Astrocyte (in vitro differentiated cells and primary cell): ENCODE results near the gene CUEDC1. TPM values are rescaled to one million over a fixed set of nuclear protein-coding genes. Genes with fewer than 3 reads are reported as not detected.
A peak's percentile ranks its signal among the peaks of the same experiment; 100 is the strongest.

ENCODE experiments used
- DNase-seq: peaks from one replicate; pipeline ENCODE4 v3.0.0-alpha.2; 2010; ENCODE audit warnings: low read depth
- FAIRE-seq: peaks from 2 replicates; lab custom pipeline; 2011; peaks lifted over from hg19 to GRCh38; lab: Jason Lieb, UNC
- H2AFZ ChIP-seq: 2 replicates; pipeline ENCODE4 v1.6.0; 2012; ENCODE audit warnings: low read depth, low read length, inconsistent platforms
- H3K27ac ChIP-seq: 2 replicates; pipeline ENCODE4 v1.5.1; 2011; ENCODE audit warnings: low read depth, low read length, inconsistent platforms
- H3K27me3 ChIP-seq: 2 replicates; pipeline ENCODE4 v1.6.0; 2011; ENCODE audit warnings: low read length, inconsistent platforms; ENCODE audit not compliant: insufficient read depth
- H3K36me3 ChIP-seq: 2 replicates; pipeline ENCODE4 v1.5.1; 2011; ENCODE audit warnings: low read length, inconsistent platforms; ENCODE audit not compliant: insufficient read depth
- H3K4me1 ChIP-seq: 2 replicates; pipeline ENCODE4 v1.5.1; 2011; ENCODE audit warnings: low read length, inconsistent platforms; ENCODE audit not compliant: insufficient read depth
- H3K4me2 ChIP-seq: 2 replicates; pipeline ENCODE4 v1.6.0; 2012; ENCODE audit warnings: low read length, inconsistent platforms
- H3K4me3 ChIP-seq: 2 replicates; pipeline ENCODE4 v1.5.1; 2011; ENCODE audit warnings: low read depth, mild to moderate bottlenecking, low read length, inconsistent platforms; ENCODE audit not compliant: insufficient read depth
- H3K79me2 ChIP-seq: 2 replicates; pipeline ENCODE4 v1.6.0; 2012; ENCODE audit warnings: mild to moderate bottlenecking, low read length, inconsistent platforms; ENCODE audit not compliant: insufficient read depth
- H3K9ac ChIP-seq: 2 replicates; pipeline ENCODE4 v1.6.0; 2012; ENCODE audit warnings: mild to moderate bottlenecking, low read length, inconsistent platforms
- H3K9me3 ChIP-seq: 2 replicates; pipeline ENCODE4 v1.5.1; 2012; ENCODE audit warnings: low read depth, mild to moderate bottlenecking, low read length, inconsistent platforms; ENCODE audit not compliant: insufficient read depth
- H4K20me1 ChIP-seq: 2 replicates; pipeline ENCODE4 v1.6.0; 2012; ENCODE audit warnings: low read length, inconsistent platforms; ENCODE audit not compliant: insufficient read depth
- H3K27ac Mint-ChIP-seq: one replicate; pipeline ENCODE4 v1.8.0; 2021; ENCODE audit warnings: mild to moderate bottlenecking, mixed read lengths; ENCODE audit not compliant: unreplicated experiment
- H3K27me3 Mint-ChIP-seq: one replicate; pipeline ENCODE4 v1.8.0; 2021; ENCODE audit warnings: low read depth, mixed read lengths; ENCODE audit not compliant: unreplicated experiment
- H3K36me3 Mint-ChIP-seq: one replicate; pipeline ENCODE4 v1.8.0; 2021; ENCODE audit warnings: low read depth, mixed read lengths; ENCODE audit not compliant: unreplicated experiment
- H3K4me1 Mint-ChIP-seq: one replicate; pipeline ENCODE4 v1.8.0; 2021; ENCODE audit warnings: low read depth, mixed read lengths; ENCODE audit not compliant: unreplicated experiment
- H3K4me3 Mint-ChIP-seq: one replicate; pipeline ENCODE4 v1.8.0; 2021; ENCODE audit warnings: mild to moderate bottlenecking, moderate library complexity, mixed read lengths; ENCODE audit not compliant: unreplicated experiment
- H3K9me3 Mint-ChIP-seq: one replicate; pipeline ENCODE4 v1.8.0; 2021; ENCODE audit warnings: mild to moderate bottlenecking, mixed read lengths; ENCODE audit not compliant: unreplicated experiment
- CTCF ChIP-seq: IDR thresholded peaks from 2 replicates; pipeline ENCODE4 v1.5.1; 2011; ENCODE audit warnings: low read depth, mild to moderate bottlenecking, inconsistent platforms, low read length, moderate library complexity; ENCODE audit not compliant: insufficient read depth
- EZH2 ChIP-seq: IDR thresholded peaks from 2 replicates; pipeline ENCODE4 v1.6.1; 2012; ENCODE audit warnings: mild to moderate bottlenecking, low read length, inconsistent platforms; ENCODE audit not compliant: insufficient read depth
- total RNA-seq: library from RNA; stranded (reverse); gene quantifications from 2 replicates; pipeline ENCODE4 v1.2.1, GENCODE V29; 2021

The CUEDC1 gene
- total RNA-seq, 1 donor from 2014 or later: 43.7 TPM

GRCh38 chr17:57906910-57907309 lies 48.3 kb downstream of the CUEDC1 start:
- Mint-ChIP-seq H3K9me3 (no peaks in the 10 kb centered on the region), H3K4me3 (no peak overlapping the region), H3K4me1 (peaks cover 35% of the 10 kb centered on the region), H3K36me3 (peaks cover 2% of the 10 kb centered on the region), H3K27me3 (no peaks in the 10 kb centered on the region), H3K27ac (peak overlapping the region; percentile 67)
- Histone ChIP-seq H3K27me3 (no peaks in the 10 kb centered on the region), H3K9me3 (no peaks in the 10 kb centered on the region), H3K79me2 (peaks cover 26% of the 10 kb centered on the region), H4K20me1 (peaks cover 34% of the 10 kb centered on the region), H2AFZ (no peak overlapping the region), H3K4me2 (no peak overlapping the region), H3K27ac (no peak overlapping the region), H3K4me1 (peaks cover 20% of the 10 kb centered on the region), H3K9ac (no peak overlapping the region), H3K36me3 (no peaks in the 10 kb centered on the region), H3K4me3 (no peak overlapping the region)
- TF ChIP-seq EZH2 (no peak), CTCF (peak; percentile 3)
- DNase-seq: no peak
- FAIRE-seq: no peak

GRCh38 chr17:57905875-57906455 lies 49.2 kb downstream of the CUEDC1 start:
- Histone ChIP-seq H3K27ac (no peak overlapping the region), H3K4me3 (no peak overlapping the region), H3K79me2 (peaks cover 26% of the 10 kb centered on the region), H3K4me2 (no peak overlapping the region), H3K9ac (no peak overlapping the region), H3K36me3 (no peaks in the 10 kb centered on the region), H3K9me3 (no peaks in the 10 kb centered on the region), H4K20me1 (peaks cover 25% of the 10 kb centered on the region), H3K4me1 (peaks cover 20% of the 10 kb centered on the region), H3K27me3 (no peaks in the 10 kb centered on the region), H2AFZ (no peak overlapping the region)
- Mint-ChIP-seq H3K27me3 (no peaks in the 10 kb centered on the region), H3K4me3 (no peak overlapping the region), H3K36me3 (peaks cover 7% of the 10 kb centered on the region), H3K4me1 (peaks cover 37% of the 10 kb centered on the region), H3K9me3 (no peaks in the 10 kb centered on the region), H3K27ac (no peak overlapping the region)
- FAIRE-seq (no peak), DNase-seq (no peak)
- no peak for TF ChIP-seq EZH2
- no peak for TF ChIP-seq CTCF

- Mint-ChIP-seq H3K4me1 (peaks cover 51% of the 10 kb centered on the region), H3K27me3 (no peaks in the 10 kb centered on the region), H3K9me3 (no peaks in the 10 kb centered on the region), H3K4me3 (peak overlapping the region; percentile 61), H3K36me3 (peaks cover 7% of the 10 kb centered on the region), H3K27ac (peak overlapping the region; percentile 96)
- Histone ChIP-seq H3K79me2 (peaks cover 27% of the 10 kb centered on the region), H3K9me3 (no peaks in the 10 kb centered on the region), H3K9ac (no peak overlapping the region), H3K27ac (peak overlapping the region; percentile 50), H3K4me3 (no peak overlapping the region), H2AFZ (no peak overlapping the region), H3K27me3 (no peaks in the 10 kb centered on the region), H3K4me2 (peak overlapping the region; percentile 64), H4K20me1 (peaks cover 14% of the 10 kb centered on the region), H3K4me1 (peaks cover 26% of the 10 kb centered on the region), H3K36me3 (no peaks in the 10 kb centered on the region)
- no peak for DNase-seq
- no peak for FAIRE-seq
- TF ChIP-seq EZH2 (no peak), CTCF (no peak)
Measured at GRCh38 chr17:57903961-57904360, 51.3 kb downstream of the CUEDC1 start.
